Breast epithelium (tissue), 3 donors: ENCODE data around the gene GSTP1.

Source experiments
- POLR2AphosphoS5 ChIP-seq, 3 donors: sonication (generic); formaldehyde crosslinking; IDR thresholded peaks; one replicate each; pipeline ENCODE4 v1.6.1; 2017; ENCODE audit warnings: antibody characterized with exemption in 3 of 3
- TF ChIP-seq, protein P1 (sequence below), 3 donors: fragments of 450-650 bp; IDR thresholded peaks; one replicate each; pipeline ENCODE4 v1.5.1; 2016 to 2017; ENCODE audit warnings: antibody characterized with exemption in 3 of 3, mild to moderate bottlenecking in 3 of 3, moderate library complexity in 3 of 3

DNA sequence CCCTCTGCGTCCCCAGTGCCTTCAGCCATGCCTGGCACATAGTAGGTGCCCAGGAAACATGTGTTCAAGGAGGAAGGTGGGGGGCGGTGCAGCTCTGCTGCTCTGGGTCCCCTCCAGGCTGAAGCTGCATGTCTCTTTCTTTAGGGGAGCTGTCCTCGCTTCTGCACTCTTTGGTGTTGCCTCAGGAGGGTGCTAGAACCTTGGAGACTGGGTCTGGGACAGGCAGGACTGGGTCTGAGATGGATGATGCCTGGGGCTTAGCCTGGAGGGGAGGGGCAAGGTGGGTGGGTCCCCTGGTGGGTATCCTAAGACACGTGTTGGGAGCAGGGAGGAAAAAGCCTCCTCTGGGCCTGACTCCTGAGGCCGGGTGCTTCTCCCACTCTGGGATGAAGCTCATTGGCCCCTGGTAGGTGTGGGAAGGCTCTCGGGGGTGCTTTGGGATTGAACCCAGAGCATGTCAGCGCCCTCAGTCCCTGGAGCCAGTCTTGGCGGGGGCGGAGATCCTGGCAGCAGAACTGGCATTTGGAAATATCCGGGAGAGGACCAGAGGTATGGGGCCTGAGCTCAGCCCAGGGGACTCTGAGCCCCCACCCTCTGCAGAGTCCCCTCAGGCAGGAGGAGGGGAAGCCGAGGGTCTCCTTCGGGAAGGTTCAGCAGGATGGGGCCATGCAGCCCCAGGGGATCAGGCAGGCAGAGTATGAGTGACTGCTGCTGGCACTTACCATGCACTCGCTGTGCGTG, 6.7 kb upstream of the GSTP1 start:
- no peak for TF ChIP-seq POLR2AphosphoS5 (IDR thresholded peaks at IDR 0.05)
- TF ChIP-seq, protein P1, sequence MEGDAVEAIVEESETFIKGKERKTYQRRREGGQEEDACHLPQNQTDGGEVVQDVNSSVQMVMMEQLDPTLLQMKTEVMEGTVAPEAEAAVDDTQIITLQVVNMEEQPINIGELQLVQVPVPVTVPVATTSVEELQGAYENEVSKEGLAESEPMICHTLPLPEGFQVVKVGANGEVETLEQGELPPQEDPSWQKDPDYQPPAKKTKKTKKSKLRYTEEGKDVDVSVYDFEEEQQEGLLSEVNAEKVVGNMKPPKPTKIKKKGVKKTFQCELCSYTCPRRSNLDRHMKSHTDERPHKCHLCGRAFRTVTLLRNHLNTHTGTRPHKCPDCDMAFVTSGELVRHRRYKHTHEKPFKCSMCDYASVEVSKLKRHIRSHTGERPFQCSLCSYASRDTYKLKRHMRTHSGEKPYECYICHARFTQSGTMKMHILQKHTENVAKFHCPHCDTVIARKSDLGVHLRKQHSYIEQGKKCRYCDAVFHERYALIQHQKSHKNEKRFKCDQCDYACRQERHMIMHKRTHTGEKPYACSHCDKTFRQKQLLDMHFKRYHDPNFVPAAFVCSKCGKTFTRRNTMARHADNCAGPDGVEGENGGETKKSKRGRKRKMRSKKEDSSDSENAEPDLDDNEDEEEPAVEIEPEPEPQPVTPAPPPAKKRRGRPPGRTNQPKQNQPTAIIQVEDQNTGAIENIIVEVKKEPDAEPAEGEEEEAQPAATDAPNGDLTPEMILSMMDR (IDR thresholded peaks at IDR 0.05), result no peak
